GM19099 (cell line): ENCODE results near the gene KCNJ8.

Experiments used
- POLR2A ChIP-seq: IDR thresholded peaks from 3 replicates; pipeline ENCODE4 v1.6.1; 2011; ENCODE audit warnings: low read depth; ENCODE audit not compliant: insufficient read length; ENCODE audit errors: extremely low read depth

KCNJ8 gene

DNA sequence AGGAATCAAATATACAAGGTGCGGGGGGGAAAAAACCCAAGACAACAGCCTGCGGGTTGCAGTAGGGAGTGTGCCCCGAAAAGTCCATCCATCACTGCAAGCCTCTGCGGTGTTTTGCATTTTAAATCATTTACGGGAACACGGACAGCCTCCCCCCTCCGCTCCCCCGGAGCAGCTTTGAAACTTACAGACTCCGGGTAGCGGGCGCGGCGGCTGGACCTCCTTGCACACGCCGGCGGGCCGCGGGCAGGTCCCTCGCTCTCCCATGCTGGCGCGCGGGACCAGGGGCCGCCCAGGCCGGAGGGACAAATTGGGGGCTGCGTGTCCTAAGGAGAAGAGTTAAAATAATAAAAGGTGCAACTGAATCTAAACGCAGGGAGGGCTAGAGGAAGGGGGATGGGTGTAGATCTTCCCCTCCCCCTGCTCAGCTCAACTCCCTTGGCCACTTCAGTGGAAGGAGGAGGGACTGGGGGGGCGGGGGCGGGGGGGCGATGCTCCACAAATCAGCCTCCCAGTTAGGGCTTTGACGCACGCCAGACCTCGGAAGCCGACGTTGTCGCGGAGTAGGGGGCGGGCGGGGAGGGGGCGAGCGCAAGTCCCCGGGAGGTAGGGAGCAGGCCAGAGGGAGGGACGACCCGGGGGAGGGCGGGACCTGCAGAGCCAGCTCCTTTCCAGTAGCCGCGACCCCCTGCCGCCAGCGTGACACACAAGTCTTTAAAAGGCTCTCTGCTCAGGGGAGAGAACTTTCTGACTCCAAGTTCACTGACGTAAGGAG is at the start of gene KCNJ8:
TSS of gene KCNJ8 (minus strand) at position 349 of the 775 bp plus-strand sequence. CDS start 1,090 bp downstream, outside the sequence.
- no peak for TF ChIP-seq POLR2A

DNA sequence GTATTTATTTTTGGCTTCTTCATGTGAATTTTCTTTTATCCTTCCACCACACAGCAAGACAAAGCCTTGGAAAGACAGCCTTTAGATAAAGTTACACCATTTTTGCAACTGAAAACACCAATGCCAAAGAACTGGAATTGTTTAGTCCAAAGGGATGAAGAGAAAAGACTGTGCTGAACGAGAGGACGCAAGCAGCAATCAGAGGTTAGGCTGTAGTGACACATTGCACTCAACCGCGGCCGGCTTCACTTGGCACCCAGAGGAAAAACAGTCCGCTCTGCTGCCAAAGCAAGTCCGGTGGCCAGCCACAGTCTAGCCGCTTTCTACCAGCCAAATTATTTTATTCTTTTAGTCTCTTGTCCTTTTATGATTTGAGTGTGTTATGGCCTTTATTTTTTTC is 49.1 kb upstream of the KCNJ8 start:
- TF ChIP-seq POLR2A = no peak

DNA sequence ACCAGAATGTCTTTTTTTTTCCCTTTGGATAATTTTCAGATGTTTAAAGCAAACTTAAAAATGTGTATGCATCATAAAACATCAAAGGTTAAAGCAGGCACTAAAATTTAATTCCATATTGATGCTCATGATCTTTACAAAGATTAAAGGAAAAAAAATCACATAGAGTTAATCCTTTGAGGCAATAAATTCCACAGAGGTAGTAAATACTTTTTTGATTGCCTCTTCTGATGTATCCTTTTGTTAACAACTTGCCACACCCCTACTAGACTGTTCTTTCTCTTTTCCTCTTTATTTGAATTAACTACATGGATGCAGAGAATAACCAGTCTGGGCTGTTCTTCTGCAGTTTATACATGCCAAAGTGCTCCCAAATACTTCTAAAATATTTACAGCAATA is 45.2 kb upstream of the KCNJ8 start:
- TF ChIP-seq POLR2A = no peak

DNA sequence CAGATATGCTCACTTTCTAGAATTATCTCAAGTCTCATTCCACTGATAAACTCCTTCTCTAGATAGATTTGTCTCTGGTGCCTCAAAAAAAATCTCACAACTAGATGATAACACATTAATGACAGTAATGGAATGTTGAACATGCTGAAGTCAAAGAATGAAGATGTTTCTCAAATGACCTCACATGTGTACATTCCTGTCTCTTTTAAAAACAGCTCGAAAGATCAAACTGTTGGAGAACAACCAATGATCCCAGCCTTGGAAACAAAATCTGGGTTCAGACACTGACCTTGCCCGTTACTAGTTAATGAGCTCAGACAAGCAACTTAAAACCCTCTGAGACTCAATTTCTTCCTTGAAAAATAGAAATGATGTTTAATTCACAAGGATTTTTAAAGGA is 44.7 kb upstream of the KCNJ8 start:
- TF ChIP-seq POLR2A = no peak

DNA sequence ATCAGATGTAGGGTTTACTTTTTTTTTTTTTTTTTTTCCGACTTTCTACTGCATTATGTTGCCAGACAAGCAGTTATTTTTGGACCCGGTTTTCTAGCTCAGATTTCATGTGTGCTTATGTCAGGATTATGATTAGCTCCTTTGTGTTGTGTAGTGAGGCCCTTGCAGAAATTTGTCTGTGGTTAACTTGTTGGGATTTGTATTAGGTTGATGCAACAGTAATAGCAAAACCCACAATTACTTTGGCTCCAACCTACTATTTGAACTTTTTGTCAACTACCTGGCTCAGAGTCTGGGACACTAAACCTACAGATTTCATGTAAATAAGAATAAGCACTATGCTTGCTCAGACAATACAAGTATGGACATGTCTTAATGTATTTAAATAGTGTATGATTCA is 44.1 kb upstream of the KCNJ8 start:
- no peak for TF ChIP-seq POLR2A

DNA sequence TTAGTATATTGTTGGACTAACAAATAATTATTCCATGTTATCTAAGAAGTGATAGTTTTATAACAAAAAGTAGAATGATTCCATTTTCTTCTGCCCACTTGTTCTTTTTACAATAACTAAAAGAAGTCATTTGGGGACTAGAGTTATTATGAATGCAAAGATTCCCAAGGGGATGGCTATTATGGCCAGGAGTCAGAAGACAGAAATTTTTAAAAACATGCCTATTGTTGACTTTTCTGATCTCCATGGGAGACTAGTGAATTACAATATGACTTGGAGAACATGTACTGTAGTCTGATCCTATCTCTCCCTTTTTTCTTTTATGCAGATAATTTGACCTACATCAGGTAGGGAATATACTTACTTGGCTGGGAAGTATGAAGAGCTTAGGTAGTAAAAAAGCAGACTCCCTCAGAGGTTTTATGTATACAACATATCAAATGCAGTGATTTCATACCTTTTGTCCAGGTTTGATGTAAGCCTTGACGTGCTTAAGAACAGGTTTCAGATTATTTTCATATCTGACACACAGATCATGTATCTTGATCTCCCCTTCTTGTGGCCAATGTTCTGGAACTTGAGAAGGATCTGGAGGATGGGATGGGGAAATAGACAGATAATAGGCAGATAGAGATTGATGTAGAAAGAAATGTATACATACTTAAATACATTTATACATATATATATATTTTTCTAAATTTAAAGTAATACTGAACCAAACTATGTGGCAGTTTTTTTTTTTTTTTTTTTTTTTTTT is 41.0 kb upstream of the KCNJ8 start:
- no peak for TF ChIP-seq POLR2A

DNA sequence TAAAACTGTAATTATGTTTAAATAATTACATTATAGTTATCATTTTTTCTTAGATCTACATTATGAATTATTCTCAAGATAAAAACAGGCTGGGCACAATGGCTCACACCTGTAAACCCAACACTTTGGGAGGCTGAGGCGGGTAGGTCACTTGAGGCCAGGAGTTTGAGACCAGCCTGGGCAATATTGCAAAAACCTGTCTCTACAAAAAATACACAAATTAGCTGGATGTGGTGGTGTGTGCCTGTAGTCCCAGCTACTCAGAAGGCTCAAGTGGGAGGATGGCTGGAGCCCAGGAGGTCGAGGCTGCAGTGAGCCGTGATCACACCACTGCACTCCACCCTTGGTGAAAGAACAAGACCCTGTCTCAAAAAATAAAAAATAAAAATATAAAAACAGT is 40.3 kb upstream of the KCNJ8 start:
- no peak for TF ChIP-seq POLR2A

DNA sequence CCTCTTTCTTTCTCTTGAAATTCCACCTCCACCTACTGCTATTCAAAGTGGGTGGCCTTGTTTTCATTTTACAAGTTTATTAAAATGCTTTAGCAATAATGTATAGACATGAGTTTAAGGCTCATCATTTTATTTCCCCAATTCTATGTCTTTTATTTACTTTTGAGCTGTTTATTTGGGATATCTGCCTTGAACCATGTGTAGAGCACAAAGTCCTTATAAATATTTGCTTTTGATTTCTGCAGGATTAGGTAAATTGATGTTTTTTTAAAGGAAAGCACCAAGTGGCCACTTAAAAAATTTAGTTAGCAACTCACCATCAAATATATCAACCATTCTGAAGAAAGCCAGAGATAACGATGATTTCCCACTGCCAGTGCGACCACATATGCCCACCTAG is 39.8 kb upstream of the KCNJ8 start:
- no peak for TF ChIP-seq POLR2A

DNA sequence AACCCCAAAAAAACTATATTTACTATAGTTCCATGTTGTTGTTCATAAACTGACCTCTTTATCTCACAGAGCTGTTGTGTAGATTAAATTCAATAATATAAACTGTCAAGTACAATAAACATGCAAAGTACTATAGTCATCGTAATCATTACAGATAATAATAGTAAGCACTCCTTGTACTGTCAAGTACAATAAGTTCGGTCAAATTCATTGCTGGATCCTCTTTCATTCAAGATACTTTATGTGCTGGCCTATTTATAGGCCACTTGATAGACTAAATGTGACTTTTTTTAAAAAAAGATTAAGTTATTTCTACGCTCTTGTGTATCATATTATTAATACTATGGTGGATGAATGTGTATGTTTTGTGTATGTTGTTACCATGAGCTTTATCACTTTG is 39.2 kb upstream of the KCNJ8 start:
- TF ChIP-seq POLR2A = no peak

DNA sequence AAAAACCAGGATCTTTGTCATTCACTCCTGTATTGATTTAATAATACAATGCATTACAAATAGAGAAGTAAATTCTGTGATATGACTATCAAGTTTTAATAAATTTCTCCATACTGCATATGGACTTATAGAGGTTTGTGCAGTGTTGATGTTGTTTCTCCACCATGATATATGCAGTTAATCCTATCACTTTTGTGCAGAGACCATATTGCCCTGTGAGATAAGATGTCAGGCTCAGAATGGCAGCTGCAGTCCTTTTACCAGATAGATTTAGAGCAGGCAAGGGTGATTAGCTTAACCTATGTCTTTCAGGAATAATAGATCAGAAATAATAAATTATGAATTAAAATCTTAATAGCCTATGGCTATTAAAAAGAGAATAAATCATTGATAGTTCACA is 38.6 kb upstream of the KCNJ8 start:
- TF ChIP-seq POLR2A = no peak

DNA sequence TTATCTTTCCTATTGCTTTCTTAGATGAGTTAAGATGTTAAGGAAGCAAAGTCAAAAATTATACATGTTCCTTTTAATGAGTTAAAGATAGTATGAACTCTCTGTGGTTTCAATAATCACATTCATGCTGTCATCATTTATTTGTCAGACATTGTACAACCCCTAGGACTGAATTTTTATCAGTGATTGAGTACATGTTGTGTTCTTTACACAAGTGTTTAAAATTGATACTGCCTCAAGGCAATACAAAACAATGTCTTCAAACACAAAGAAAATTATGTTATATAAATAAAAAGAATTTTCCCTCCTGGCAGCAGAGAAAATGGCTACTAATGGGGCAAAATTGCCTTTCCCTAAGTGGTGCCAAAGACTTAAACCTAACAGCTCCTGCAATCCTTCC is 34.6 kb upstream of the KCNJ8 start:
- TF ChIP-seq POLR2A = no peak

DNA sequence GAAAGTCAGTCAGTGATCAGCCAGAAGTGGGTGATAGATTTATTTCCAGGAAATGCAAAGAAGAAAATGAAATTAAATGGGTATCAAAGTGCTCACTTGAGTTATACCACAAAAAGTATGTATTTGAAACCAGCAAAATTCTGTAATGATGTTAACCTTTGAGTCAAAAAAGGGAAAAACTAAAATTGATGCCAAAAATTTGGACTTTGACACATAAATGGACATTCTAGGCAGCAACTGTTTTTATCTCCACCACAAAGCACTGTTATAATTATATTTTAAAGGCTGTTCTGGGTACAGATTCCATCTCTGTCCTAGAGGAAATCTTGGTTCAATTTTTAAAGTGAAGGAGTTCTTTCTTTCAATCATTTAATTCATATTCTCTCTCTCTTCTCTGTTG is 31.7 kb upstream of the KCNJ8 start:
- no peak for TF ChIP-seq POLR2A

DNA sequence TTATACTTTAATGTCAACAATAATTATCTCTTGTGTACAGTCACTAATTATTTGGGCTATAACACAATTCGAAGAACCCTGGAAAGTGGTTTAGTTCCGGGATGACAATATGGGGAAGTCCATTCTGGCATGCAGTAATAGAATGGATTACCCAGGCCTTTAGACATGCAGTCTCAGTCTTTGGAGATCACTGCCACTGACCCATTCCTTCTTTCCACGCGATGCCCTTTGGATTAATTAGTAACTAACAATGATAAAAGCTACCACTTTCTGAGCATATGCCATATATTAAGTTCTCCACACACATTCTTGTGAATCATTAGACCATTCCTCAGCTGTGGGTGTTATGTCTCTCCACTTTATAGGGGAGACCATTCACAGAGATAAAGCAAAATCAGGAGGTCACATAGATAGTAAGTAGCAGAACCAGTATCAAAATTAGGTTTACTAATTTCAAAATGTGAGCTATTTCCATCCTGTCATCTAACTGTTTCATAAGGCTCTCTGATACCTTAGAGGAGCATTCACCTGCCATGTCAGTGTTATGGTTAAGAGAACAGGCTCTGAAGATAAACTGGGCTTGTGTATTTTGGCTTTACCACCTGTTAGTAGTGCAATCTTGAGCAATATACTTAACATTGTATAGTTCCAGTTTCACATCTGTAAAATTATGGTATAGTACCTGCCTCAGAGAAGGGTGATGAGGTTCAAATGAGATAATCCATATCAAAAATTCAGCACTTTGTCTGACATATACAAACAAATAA is 27.2 kb upstream of the KCNJ8 start:
- TF ChIP-seq POLR2A = no peak

DNA sequence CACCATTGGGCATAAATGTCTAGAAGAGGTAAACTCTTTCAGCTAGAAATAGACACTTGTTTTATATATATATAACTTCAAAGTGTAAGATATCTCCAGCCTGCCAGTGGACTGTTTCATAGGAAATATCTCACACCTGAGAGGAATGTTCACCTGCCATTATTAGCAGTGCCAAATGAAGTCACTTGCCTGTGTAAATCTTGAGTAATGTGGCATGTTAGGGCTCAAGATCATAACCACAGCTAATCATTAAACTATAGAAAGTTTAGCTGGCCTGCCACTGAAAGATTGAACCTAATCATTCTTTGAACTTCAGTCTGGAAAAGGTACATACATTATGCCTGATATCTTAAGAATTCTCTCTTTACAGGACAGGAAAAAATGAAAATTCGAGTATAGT is 25.5 kb upstream of the KCNJ8 start:
- no peak for TF ChIP-seq POLR2A

DNA sequence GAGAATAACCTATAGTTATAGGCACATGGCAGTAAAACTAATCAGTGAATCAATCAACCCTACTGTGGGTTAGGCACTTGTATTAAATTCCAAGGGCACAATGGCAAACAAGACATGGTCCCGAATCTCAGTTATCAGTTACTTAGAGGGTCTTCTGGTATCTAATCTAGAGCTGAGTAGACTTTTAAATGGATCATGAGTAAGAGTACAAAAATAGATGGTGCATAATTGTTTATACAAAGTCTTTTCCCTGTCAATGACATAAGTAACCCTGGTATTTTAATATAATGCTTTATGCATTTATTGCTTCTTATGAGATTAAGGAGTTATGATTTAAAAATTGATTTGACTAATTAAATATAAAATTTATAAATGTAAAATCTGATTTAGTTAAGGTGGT is 23.0 kb upstream of the KCNJ8 start:
- no peak for TF ChIP-seq POLR2A
